ENCODE results near the gene AUTS2.

DNA sequence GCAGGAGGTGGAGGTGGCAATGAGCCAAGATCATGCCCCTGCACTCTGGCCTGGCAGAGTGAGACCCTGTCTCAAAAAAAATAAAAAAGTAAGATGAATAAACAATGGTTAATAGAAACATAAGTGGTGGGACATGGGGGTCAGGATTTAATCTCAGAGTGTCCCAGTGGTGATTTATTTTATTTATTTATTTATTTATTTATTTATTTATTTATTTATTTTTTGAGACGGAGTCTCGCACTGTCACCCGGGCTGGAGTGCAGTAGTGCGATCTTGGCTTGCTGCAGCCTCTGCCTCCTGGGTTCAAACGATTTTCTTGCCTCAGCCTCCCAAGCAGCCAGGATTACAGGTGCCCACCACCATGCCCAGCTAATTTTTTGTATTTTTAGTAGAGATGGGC, 1051.0 kb downstream of the AUTS2 start:
- TF ChIP-seq ZNF384 (IDR thresholded peaks at IDR 0.05) = no peak
- TF ChIP-seq BHLHE40 (IDR thresholded peaks at IDR 0.05; ENCODE audit: borderline replicate concordance) = no peak
- no peak for TF ChIP-seq ARNT (IDR thresholded peaks at IDR 0.05)
- TF ChIP-seq ELF4 (IDR thresholded peaks at IDR 0.05) = no peak
- no peak for TF ChIP-seq TARDBP (IDR thresholded peaks at IDR 0.05)
- no peak for TF ChIP-seq SUZ12 (IDR thresholded peaks at IDR 0.05)
- TF ChIP-seq, protein P1, sequence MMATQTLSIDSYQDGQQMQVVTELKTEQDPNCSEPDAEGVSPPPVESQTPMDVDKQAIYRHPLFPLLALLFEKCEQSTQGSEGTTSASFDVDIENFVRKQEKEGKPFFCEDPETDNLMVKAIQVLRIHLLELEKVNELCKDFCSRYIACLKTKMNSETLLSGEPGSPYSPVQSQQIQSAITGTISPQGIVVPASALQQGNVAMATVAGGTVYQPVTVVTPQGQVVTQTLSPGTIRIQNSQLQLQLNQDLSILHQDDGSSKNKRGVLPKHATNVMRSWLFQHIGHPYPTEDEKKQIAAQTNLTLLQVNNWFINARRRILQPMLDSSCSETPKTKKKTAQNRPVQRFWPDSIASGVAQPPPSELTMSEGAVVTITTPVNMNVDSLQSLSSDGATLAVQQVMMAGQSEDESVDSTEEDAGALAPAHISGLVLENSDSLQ (IDR thresholded peaks at IDR 0.05) = no peak
- no peak for TF ChIP-seq FOXA1 (IDR thresholded peaks at IDR 0.05)
- no peak for TF ChIP-seq SP1 (IDR thresholded peaks at IDR 0.05)
